ENCODE measurements around the gene LSS. TPM values are rescaled to one million over a fixed set of nuclear protein-coding genes. Genes with fewer than 3 reads are reported as not detected.
"Not testable (repeated sequence)": the region's sequence is repeated elsewhere in the genome, so short reads cannot be mapped to it uniquely, and the experiment has no call there.

LSS gene
- total and polyA plus RNA-seq, 4 donors, result 9.3 to 85.2 (median 56.1) TPM

GRCh38 chr21:46145840-46146691, 82.5 kb downstream of the LSS start:
- no peak overlapping the region for H3K4me3 ChIP-seq (ENCODE audit: low read length in 2 of 2)
- H3K36me3 ChIP-seq (ENCODE audit: control insufficient read depth in 1 of 2, insufficient read depth in 2 of 2, low read length in 1 of 2), result no peaks in the 10 kb centered on the region
- 90 to 92% methylated on average over 46 to 60 of the region's 60 CpGs for WGBS, 2 donors
- H3K9me3 ChIP-seq (ENCODE audit: control insufficient read depth, low read length), result no peaks in the 10 kb centered on the region
- DNase-seq (peak; percentile 40 to 73), ATAC-seq (ENCODE audit: low FRiP score) (no peak)
- no peaks in the 10 kb centered on the region for H3K4me1 ChIP-seq (ENCODE audit: control insufficient read depth in 1 of 2, insufficient read depth in 2 of 2, low read length in 2 of 2)
- H3K27me3 ChIP-seq (ENCODE audit: control insufficient read depth in 1 of 2, insufficient read depth in 2 of 2, low read length in 1 of 2), result no peaks in the 10 kb centered on the region
- intact Hi-C loops (cut with DNase I), result no loop called here
- H3K27ac ChIP-seq (ENCODE audit: low read depth in 1 of 2, low read length in 2 of 2), result no peak overlapping the region

DNA sequence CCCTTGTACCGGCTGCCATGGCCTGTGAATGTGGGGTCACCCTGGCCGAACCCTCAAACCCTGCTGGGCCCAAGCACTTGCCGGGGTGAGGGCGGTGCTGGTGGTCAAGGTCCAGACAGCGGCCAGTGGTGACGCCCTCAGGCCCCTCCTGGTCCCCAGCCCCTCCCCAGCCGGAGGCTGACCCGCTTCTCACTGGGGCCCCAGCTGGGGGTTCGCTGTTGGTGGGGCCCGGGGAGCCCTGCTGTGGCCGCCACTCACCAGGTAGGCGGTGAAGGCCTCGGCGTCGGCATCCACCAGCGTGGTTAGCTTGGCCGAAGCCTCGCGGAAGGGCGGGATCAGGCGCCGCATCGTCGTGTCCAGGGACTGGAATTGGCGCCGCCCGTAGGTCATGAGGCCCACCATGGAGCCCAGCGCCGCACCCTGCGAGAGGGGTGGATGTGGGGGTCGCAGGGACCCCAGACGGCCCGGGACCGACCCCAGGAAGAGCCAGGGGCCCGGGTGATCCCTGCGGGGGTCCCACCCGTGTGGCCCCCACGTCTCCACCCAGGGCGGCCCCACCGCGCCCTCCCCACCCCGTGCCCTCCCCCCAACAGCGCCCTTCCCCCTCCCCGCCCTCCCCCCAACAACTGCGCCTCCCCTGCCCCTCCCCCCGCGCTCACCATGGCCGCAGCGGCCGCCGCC, 83.3 kb downstream of the LSS start:
- no peak overlapping the region for H3K27ac ChIP-seq (ENCODE audit: low read depth in 1 of 2, low read length in 2 of 2)
- no peaks in the 10 kb centered on the region for H3K36me3 ChIP-seq (ENCODE audit: control insufficient read depth in 1 of 2, insufficient read depth in 2 of 2, low read length in 1 of 2)
- no peaks in the 10 kb centered on the region for H3K27me3 ChIP-seq (ENCODE audit: control insufficient read depth in 1 of 2, insufficient read depth in 2 of 2, low read length in 1 of 2)
- DNase-seq (peak; percentile 46 to 75), ATAC-seq (ENCODE audit: low FRiP score) (no peak)
- no peaks in the 10 kb centered on the region for H3K9me3 ChIP-seq (ENCODE audit: control insufficient read depth, low read length)
- intact Hi-C loops (cut with DNase I), result no loop called here
- no peak overlapping the region for H3K4me3 ChIP-seq (ENCODE audit: low read length in 2 of 2)
- WGBS, 2 donors, result 93 to 94% methylated on average over 39 to 51 of the region's 51 CpGs
- H3K4me1 ChIP-seq (ENCODE audit: control insufficient read depth in 1 of 2, insufficient read depth in 2 of 2, low read length in 2 of 2), result no peaks in the 10 kb centered on the region

GRCh38 chr21:46144464-46145070, 84.0 kb downstream of the LSS start:
- no peaks in the 10 kb centered on the region for H3K36me3 ChIP-seq (ENCODE audit: control insufficient read depth in 1 of 2, insufficient read depth in 2 of 2, low read length in 1 of 2)
- 66 to 67% methylated on average over 3 to 4 of the region's 4 CpGs for WGBS, 2 donors
- ATAC-seq (ENCODE audit: low FRiP score), result no peak
- H3K9me3 ChIP-seq (ENCODE audit: control insufficient read depth, low read length), result no peaks in the 10 kb centered on the region
- H3K4me1 ChIP-seq (ENCODE audit: control insufficient read depth in 1 of 2, insufficient read depth in 2 of 2, low read length in 2 of 2), result no peaks in the 10 kb centered on the region
- H3K27me3 ChIP-seq (ENCODE audit: control insufficient read depth in 1 of 2, insufficient read depth in 2 of 2, low read length in 1 of 2), result no peaks in the 10 kb centered on the region
- DNase-seq, result no peak
- H3K27ac ChIP-seq (ENCODE audit: low read depth in 1 of 2, low read length in 2 of 2), result no peak overlapping the region
- intact Hi-C loops (cut with DNase I), result no loop called here
- H3K4me3 ChIP-seq (ENCODE audit: low read length in 2 of 2), result no peak overlapping the region

DNA sequence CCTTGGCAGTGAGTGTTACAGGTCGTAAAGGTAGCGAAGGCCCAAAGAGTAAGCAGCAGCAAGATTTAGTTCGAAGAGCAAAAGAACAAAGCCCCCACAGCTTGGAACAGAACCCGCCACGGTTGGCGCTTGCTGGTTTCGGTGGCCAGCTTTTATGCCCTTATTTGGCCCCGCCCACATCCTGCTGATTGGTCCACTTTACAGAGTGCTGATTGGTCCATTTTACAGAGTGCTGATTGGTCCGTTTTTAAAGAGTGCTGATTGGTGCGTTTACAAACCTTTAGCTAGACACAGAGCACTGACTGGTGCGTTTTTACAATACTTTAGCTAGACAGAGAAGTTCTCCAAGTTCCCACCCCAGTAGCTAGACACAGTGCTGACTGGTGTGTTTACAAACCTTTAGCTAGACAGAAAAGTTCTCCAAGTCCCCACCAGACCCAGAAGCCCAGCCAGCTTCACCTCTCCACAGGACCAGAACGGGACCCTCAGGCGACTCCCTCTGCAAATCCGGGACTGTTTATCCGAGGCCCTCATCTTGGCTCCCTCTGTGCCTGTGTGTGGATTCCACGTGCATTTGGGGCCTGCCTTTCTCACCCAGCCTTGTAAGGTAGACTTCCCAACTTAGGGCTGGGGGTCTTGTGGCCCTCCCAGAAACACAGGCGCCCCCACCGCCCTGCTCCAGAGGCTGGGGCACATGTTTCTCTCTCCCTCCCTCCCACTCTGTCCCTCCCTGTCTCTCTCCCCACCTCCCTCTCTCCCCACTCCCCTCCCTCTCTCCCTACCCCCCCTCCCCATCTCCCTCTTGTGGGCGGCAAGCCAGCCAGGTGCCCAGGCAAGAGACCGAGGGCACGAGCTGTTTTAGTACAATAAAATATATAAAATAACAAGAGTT, 85.7 kb downstream of the LSS start:
- intact Hi-C loops (cut with DNase I), result no loop called here
- Histone ChIP-seq H3K27ac (ENCODE audit: low read depth in 1 of 2, low read length in 2 of 2) (no peak overlapping the region), H3K4me3 (ENCODE audit: low read length in 2 of 2) (no peak overlapping the region), H3K36me3 (ENCODE audit: control insufficient read depth in 1 of 2, insufficient read depth in 2 of 2, low read length in 1 of 2) (no peaks in the 10 kb centered on the region), H3K9me3 (ENCODE audit: control insufficient read depth, low read length) (no peaks in the 10 kb centered on the region), H3K4me1 (ENCODE audit: control insufficient read depth in 1 of 2, insufficient read depth in 2 of 2, low read length in 2 of 2) (no peaks in the 10 kb centered on the region), H3K27me3 (ENCODE audit: control insufficient read depth in 1 of 2, insufficient read depth in 2 of 2, low read length in 1 of 2) (no peaks in the 10 kb centered on the region)
- peak; percentile 29 to 57 for DNase-seq
- 81 to 82% methylated on average over 21 of the region's 21 CpGs for WGBS, 2 donors
- ATAC-seq (ENCODE audit: low FRiP score), result no peak

GRCh38 chr21:46141767-46142581, 86.6 kb downstream of the LSS start:
- 93% methylated on average over 45 of the region's 45 CpGs for WGBS, 2 donors
- H3K27me3 ChIP-seq (ENCODE audit: control insufficient read depth in 1 of 2, insufficient read depth in 2 of 2, low read length in 1 of 2), result no peaks in the 10 kb centered on the region
- H3K9me3 ChIP-seq (ENCODE audit: control insufficient read depth, low read length), result no peaks in the 10 kb centered on the region
- DNase-seq, result peak in 1 of 2 donors; percentile 77
- intact Hi-C loops (cut with DNase I), result no loop called here
- no peaks in the 10 kb centered on the region for H3K4me1 ChIP-seq (ENCODE audit: control insufficient read depth in 1 of 2, insufficient read depth in 2 of 2, low read length in 2 of 2)
- no peak for ATAC-seq (ENCODE audit: low FRiP score)
- H3K4me3 ChIP-seq (ENCODE audit: low read length in 2 of 2), result no peak overlapping the region
- H3K27ac ChIP-seq (ENCODE audit: low read depth in 1 of 2, low read length in 2 of 2), result no peak overlapping the region
- no peaks in the 10 kb centered on the region for H3K36me3 ChIP-seq (ENCODE audit: control insufficient read depth in 1 of 2, insufficient read depth in 2 of 2, low read length in 1 of 2)

DNA sequence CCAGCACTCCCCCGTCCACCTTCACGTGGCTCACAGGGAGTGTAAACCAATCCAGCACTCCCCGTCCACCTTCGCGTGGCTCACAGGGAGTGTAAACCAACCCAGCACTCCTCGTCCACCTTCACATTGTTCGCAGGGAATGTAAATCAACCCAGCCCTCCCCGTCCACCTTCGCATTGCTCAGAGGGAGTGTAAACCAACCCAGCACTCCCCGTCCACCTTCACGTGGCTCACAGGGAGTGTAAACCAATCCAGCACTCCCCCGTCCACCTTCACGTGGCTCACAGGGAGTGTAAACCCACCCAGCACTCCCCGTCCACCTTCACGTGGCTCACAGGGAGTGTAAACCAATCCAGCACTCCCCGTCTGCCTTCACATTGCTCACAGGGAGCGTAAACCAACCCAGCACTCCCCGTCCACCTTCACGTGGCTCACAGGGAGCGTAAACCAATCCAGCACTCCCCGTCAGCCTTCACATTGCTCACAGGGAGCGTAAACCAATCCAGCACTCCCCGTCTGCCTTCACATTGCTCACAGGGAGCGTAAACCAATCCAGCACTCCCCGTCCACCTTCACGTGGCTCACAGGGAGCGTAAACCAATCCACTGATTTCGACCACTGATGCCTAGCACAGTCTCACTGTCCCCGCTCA, 88.1 kb downstream of the LSS start:
- H3K4me1 ChIP-seq (ENCODE audit: control insufficient read depth in 1 of 2, insufficient read depth in 2 of 2, low read length in 2 of 2); ATAC-seq (ENCODE audit: low FRiP score); intact Hi-C loops (cut with DNase I); H3K9me3 ChIP-seq (ENCODE audit: control insufficient read depth, low read length); H3K27me3 ChIP-seq (ENCODE audit: control insufficient read depth in 1 of 2, insufficient read depth in 2 of 2, low read length in 1 of 2); DNase-seq; H3K4me3 ChIP-seq (ENCODE audit: low read length in 2 of 2); H3K27ac ChIP-seq (ENCODE audit: low read depth in 1 of 2, low read length in 2 of 2); H3K36me3 ChIP-seq (ENCODE audit: control insufficient read depth in 1 of 2, insufficient read depth in 2 of 2, low read length in 1 of 2): not testable (repeated sequence)
- 52 to 58% methylated on average over 29 of the region's 29 CpGs for WGBS, 2 donors

DNA sequence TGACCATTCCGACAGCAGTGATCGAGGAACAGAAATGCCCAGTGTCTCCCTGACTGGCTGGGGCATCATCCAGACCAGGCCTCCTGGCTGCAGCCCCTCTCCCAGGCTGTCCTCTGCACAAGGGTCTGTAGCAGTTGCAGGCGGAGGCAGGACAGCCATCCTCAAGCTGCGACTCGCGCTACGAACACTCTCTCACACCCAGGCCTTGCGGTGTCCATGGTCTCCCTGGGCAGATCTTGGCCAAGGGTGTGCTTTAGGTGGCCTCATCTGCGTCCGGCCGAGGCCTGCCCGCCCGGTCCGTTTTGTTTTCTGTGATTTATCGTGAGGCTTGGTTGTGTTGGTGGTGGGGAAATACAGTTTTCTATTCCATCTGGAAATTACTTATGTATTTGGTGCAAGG, 88.9 kb downstream of the LSS start:
- intact Hi-C loops (cut with DNase I), result no loop called here
- Histone ChIP-seq H3K36me3 (ENCODE audit: control insufficient read depth in 1 of 2, insufficient read depth in 2 of 2, low read length in 1 of 2) (no peaks in the 10 kb centered on the region), H3K27ac (ENCODE audit: low read depth in 1 of 2, low read length in 2 of 2) (no peak overlapping the region), H3K9me3 (ENCODE audit: control insufficient read depth, low read length) (no peaks in the 10 kb centered on the region), H3K27me3 (ENCODE audit: control insufficient read depth in 1 of 2, insufficient read depth in 2 of 2, low read length in 1 of 2) (no peaks in the 10 kb centered on the region), H3K4me1 (ENCODE audit: control insufficient read depth in 1 of 2, insufficient read depth in 2 of 2, low read length in 2 of 2) (no peaks in the 10 kb centered on the region), H3K4me3 (ENCODE audit: low read length in 2 of 2) (no peak overlapping the region)
- DNase-seq, result no peak
- WGBS, 2 donors, result 93 to 94% methylated on average over 15 of the region's 15 CpGs
- ATAC-seq (ENCODE audit: low FRiP score), result no peak

Data from aorta (tissue), 5 donors.